ENCODE results near the gene SAP30BP. TPM values are rescaled to one million over a fixed set of nuclear protein-coding genes. Genes with fewer than 3 reads are reported as not detected.

Gene SAP30BP
- total RNA-seq, 4 donors from 2014 or later, result 58.0 to 78.9 (median 61.7) TPM

DNA sequence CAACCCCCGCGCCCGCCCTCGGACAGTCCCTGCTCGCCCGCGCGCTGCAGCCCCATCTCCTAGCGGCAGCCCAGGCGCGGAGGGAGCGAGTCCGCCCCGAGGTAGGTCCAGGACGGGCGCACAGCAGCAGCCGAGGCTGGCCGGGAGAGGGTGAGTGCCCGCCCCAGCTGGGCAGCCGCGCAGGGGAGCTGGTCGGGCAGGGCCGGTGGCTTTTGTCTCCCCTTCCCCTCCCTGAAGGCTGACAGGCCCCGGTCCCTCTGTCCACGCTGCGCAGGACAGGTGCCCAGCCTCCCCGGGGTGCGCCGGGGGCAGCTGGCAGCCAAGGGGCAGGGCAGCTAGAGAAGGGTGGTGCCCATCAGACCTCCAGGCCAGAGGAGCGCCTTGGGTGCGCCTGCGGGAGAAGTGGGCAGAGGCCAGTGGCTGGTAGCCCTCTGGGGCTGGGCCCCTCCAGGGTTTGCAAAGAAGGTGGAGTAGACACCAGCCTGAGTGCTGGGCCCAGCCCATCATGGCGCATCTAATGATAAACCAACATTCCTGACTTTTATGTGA is 54.4 kb downstream of the SAP30BP start:
- TF ChIP-seq, protein P1, sequence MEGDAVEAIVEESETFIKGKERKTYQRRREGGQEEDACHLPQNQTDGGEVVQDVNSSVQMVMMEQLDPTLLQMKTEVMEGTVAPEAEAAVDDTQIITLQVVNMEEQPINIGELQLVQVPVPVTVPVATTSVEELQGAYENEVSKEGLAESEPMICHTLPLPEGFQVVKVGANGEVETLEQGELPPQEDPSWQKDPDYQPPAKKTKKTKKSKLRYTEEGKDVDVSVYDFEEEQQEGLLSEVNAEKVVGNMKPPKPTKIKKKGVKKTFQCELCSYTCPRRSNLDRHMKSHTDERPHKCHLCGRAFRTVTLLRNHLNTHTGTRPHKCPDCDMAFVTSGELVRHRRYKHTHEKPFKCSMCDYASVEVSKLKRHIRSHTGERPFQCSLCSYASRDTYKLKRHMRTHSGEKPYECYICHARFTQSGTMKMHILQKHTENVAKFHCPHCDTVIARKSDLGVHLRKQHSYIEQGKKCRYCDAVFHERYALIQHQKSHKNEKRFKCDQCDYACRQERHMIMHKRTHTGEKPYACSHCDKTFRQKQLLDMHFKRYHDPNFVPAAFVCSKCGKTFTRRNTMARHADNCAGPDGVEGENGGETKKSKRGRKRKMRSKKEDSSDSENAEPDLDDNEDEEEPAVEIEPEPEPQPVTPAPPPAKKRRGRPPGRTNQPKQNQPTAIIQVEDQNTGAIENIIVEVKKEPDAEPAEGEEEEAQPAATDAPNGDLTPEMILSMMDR (IDR thresholded peaks at IDR 0.05; ENCODE audit: low read depth), result no peak

DNA sequence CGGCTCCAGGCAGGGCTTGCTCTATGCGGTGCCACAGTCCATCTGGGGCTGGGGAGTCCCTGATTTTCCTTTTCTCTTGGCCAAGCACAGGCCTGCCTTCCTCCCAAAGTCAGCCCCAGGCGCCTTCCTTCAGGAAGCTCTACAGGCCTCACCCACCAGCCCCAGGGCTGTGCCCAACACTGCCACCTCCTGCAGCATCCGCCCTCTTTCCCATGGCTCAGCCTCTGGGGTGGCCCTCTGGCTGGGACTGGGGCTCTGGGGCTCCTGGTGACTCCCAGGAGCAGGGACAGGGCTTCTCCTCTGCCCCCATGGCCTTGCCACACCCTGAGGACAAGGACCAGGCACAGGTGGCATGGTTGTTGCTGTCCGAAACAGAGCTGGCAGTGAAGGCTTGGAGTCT is 54.9 kb downstream of the SAP30BP start:
- TF ChIP-seq, protein P1 (IDR thresholded peaks at IDR 0.05; ENCODE audit: low read depth), result no peak

GRCh38 chr17:75722542-75723095 is 55.5 kb downstream of the SAP30BP start:
- TF ChIP-seq, protein P1 (IDR thresholded peaks at IDR 0.05; ENCODE audit: low read depth), result no peak

- TF ChIP-seq, protein P1 (IDR thresholded peaks at IDR 0.05; ENCODE audit: low read depth), result no peak
Measured at GRCh38 chr17:75723171-75723930, 56.2 kb downstream of the SAP30BP start.

DNA sequence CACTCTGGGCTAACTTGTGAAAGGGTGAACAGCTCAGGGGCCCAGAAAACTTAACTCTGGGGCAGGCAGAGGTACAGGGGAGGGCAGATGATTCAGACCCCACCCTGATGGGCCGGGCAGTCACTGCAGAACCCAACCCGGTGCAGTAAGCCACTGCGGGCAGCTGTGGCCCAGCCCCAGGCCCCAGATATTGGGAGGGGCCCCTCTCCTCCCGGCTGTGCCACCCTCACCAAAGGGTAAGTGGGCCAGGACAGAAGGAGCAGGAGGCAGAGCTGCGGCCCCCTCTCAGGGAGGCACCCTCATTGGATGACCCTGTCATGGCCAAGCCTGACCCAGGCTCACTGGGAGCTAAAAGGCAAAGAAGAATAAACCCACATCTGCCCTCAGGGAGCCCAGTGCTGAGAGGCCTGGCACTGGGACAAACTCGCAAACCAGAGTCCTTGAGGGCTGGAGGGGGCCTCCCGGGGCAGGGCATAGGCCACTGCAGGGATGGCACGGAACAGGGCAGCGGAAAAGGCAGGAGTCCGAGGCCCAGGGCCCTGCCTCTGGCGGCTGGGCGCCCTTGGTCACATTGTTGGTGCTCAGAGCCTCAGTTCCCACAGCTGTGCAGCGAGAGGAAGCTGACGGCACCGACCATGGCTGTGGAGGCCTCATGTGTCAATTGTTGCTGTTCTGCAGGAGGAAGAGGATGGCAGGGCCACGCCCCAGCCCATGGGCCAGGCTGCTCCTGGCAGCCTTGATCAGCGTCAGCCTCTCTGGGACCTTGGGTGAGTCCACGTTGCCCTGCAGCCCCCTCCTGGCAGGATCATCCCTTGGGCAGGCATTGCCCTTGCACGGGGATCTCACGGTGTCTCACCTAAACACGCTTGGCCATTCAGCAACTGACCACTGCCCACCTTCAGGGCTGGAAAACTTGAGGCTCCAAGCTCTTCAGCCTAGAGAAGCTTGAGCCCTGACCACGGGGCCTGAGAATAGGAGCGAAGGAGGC is 57.2 kb downstream of the SAP30BP start:
- TF ChIP-seq, protein P1 (IDR thresholded peaks at IDR 0.05; ENCODE audit: low read depth), result no peak

DNA sequence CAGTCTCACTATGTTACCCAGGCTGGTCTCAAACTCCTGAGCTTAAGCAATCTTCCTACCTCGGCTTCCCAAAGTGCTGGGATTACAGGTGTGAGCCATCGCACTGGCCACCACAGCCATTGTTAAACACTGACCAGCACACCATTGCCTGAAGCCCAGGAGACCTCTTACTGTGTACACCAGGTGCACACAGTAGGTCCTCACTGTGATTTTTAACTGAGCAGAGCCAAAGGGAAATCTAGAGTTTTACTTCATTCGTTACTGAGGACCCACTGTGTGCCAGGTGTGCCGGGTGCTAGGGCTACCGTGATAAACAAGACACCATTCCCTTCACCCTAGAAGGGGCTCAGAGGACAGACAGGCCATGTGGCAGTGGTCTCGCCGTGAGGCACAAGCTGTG is 58.4 kb downstream of the SAP30BP start:
- TF ChIP-seq, protein P1 (IDR thresholded peaks at IDR 0.05; ENCODE audit: low read depth), result no peak
